GM13977 (cell line): ENCODE measurements around the gene CNTNAP2.

ENCODE experiments used
- DNase-seq: peaks from one replicate; pipeline ENCODE4 v3.0.0; 2012; ENCODE audit warnings: low spot score
- CTCF ChIP-seq: IDR thresholded peaks from 2 replicates; pipeline ENCODE4 v1.5.1; 2012; ENCODE audit warnings: mild to moderate bottlenecking, control low read depth; ENCODE audit not compliant: insufficient read depth; ENCODE audit errors: extremely low read depth, missing control alignments
- in situ Hi-C: fragments of 300-500 bp; cut with MboI; formaldehyde crosslinking; loops from one replicate; pipeline ENCODE4 v1.12.0; 2022; ENCODE audit warnings: low sequenced_read_pairs, low pct_unique_long_range_greater_than_20kb, mixed read lengths, inconsistent platforms; ENCODE audit not compliant: unreplicated experiment

Gene CNTNAP2

GRCh38 chr7:147432576-147432975 lies 1316.0 kb downstream of the CNTNAP2 start:
- no peak for TF ChIP-seq CTCF
- no peak for DNase-seq
- in situ Hi-C loops: no loop called here

- DNase-seq: no peak
- TF ChIP-seq CTCF: no peak
- in situ Hi-C loops: no loop called here
Observed at GRCh38 chr7:147436718-147437117, 1320.1 kb downstream of the CNTNAP2 start.

DNA sequence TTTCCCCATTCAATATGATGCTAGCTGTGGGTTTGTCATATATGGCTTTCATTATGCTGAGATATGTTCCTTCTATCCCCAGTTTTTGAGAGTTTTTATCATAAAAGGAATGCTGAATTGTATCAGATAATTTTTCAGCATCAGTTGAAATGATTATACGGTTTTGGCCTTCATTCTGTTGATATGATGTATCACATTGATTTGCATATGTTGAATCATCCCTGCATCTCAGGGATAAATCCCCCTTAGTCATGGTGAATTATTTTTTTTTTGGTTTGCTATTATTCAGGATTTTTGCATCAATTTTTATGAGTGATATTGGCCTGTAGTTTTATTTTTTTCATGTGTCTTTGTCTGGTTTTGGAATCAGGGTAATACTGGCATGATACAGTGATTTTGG lies 1321.6 kb downstream of the CNTNAP2 start:
- no peak for TF ChIP-seq CTCF
- in situ Hi-C loops: no loop called here

DNA sequence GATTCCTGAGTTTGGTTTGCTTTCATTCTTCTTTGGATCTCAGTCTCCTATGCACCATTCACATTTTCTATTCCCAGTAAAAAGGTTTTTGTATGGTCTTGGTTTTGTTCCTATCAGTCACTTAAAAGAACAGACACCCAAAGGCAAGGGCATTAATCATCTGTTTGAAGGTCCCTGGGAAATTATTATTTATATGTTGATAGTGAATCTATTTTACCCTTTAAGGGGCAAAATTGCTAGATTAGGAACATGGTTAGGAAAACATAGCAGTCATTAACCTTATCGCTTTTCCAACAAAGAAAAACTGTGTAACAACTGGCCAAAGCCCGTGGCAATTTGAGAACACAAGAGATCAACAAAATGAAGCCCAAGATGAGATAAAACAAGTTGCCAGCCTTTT lies 1327.3 kb downstream of the CNTNAP2 start:
- DNase-seq: no peak
- no peak for TF ChIP-seq CTCF
- in situ Hi-C loops: no loop called here

More for the DNA sequence above, 1321.6 kb downstream of the CNTNAP2 start:
- DNase-seq: no peak

DNA sequence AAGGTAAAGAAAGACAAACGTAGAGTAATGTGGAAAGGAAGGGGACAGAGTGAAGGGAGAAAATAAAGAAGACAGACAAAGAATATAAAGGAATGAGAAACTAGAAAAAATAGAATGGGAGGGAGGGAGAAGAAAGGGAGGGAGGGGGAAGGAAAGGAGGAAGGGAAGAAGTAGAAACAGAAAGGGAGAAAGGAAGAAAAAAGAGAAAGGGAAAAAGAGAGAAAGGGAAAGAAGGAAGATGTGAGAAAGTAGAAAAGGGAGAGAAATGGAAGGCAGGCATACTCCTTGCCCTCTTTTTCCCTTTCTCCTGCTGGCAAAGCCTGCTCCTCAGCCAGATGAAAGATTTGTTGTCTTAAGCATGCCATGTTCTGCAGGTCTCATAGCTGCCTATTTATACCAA lies 1336.2 kb downstream of the CNTNAP2 start:
- TF ChIP-seq CTCF: no peak
- no peak for DNase-seq
- in situ Hi-C loops: no loop called here

DNA sequence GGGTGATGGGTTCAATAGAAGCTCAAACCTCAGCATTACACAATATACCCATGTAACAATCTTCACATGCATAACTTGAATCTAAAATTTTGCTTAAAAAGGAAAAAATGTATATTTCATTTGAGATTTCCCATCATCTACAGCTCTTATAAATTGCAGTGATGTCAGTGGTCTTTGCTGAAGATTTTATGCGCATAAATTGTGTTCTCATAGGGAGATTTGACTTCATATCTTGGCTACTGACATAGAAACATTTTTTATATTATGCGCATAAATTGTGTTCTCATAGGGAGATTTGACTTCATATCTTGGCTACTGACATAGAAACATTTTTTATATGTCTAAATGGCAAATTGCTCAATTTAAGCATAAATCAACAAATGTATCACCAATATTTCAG lies 1348.6 kb downstream of the CNTNAP2 start:
- DNase-seq: no peak
- TF ChIP-seq CTCF: no peak

DNA sequence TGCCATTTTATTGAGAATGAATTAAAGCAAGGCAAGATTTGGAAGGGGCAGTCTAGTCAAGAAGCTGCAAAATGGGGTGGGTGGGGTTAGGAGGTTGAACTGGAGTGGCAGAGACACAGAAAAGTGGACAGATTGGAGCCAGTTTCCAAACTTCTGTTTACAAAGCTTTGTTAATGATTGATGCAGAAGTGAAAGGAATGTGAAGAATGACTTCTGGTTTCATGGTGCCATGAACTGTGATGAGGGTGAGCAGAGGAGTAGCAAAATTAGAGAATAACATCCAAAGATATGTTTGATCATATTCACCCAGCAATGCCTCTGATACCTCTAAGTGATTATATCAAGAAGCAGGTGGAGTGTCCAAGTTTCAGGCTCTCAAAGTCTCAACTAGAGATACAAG lies 1356.0 kb downstream of the CNTNAP2 start:
- in situ Hi-C loops: no loop called here
- no peak for DNase-seq
- no peak for TF ChIP-seq CTCF

More for the DNA sequence above, 1348.6 kb downstream of the CNTNAP2 start:
- in situ Hi-C loops: no loop called here
